K562 (cell line): Measurements from ENCODE around the gene CCDC192. TPM values are rescaled to one million over a fixed set of nuclear protein-coding genes. Genes with fewer than 3 reads are reported as not detected.

Experiments
- ATAC-seq: fragments of 200-7000 bp; cut with Tn5 transposase; 3 replicates; pipeline ENCODE4 v1.9.1; 2020; ENCODE audit warnings: moderate library complexity
- BruUV-seq: library from RNA; stranded (reverse); fragments of 400-500 nt; replicated peaks from 2 replicates; lab custom pipeline; 2021; lab: Mats Ljungman, UMichigan
- CTCF ChIA-PET: fragments of 300-600 bp; formaldehyde crosslinking; extraction: SDS; loops from one replicate; lab custom pipeline; 2021; ENCODE audit warnings: low intra/inter-chr PET ratio; lab: Yijun Ruan, JAX
- POLR2A ChIA-PET: fragments of 300-600, 350-650 bp; sonication (Branson Sonifier 250); formaldehyde crosslinking; extraction: SDS; loops from one replicate; lab custom pipeline; 2021; ENCODE audit warnings: antibody characterized with exemption, inconsistent platforms; lab: Yijun Ruan, JAX
- DNase-seq, 4 experiments: peaks; one replicate each; pipeline versions ENCODE4 v3.0.0 to v3.0.0-alpha.2; 2011 to 2018; ENCODE audit warnings: low spot score in 3 of 4, mixed read lengths in 3 of 4; ENCODE audit errors: extremely low read depth in 1 of 4
- FAIRE-seq: peaks from 2 replicates; lab custom pipeline; 2011; peaks lifted over from hg19 to GRCh38; lab: Jason Lieb, UNC
- H2AFZ ChIP-seq: 2 replicates; pipeline ENCODE4 v1.6.0; 2011; ENCODE audit warnings: low read depth, low read length, control low read depth, inconsistent platforms
- H3K27ac ChIP-seq: fragments of 200-600 bp; 3 replicates; pipeline ENCODE4 v1.8.0; 2011; ENCODE audit warnings: low read depth, mild to moderate bottlenecking, control low read depth, inconsistent platforms, low read length, moderate library complexity, mixed read lengths; ENCODE audit errors: extremely low read depth
- H3K27me3 ChIP-seq, 2 experiments: fragments of 300-600 bp in 1 of 2; 2 replicates in 1 of 2; 3 replicates in 1 of 2; pipeline versions ENCODE4 v1.6.0 to v1.8.0; 2011; ENCODE audit warnings: inconsistent platforms in 2 of 2, low read length in 2 of 2, mild to moderate bottlenecking in 1 of 2, mixed read lengths in 1 of 2, moderate library complexity in 1 of 2; ENCODE audit not compliant: control insufficient read depth in 2 of 2, insufficient read depth in 2 of 2
- H3K36me3 ChIP-seq: fragments of 300-600 bp; 3 replicates; pipeline ENCODE4 v1.8.0; 2011; ENCODE audit warnings: mild to moderate bottlenecking, low read length, inconsistent platforms; ENCODE audit not compliant: control insufficient read depth, insufficient read depth
- H3K4me1 ChIP-seq, 2 experiments: fragments of 200-600 bp in 1 of 2; replicated peaks in 1 of 2; 2 replicates in 1 of 2; 3 replicates in 1 of 2; pipeline versions ENCODE4 v1.5.1 to v1.8.0; 2011; ENCODE audit warnings: inconsistent platforms in 2 of 2, low read length in 2 of 2, mild to moderate bottlenecking in 1 of 2, mixed read lengths in 1 of 2, moderate library complexity in 1 of 2; ENCODE audit not compliant: control insufficient read depth in 2 of 2, insufficient read depth in 2 of 2
- H3K4me2 ChIP-seq: 2 replicates; pipeline ENCODE4 v1.6.1; 2011; ENCODE audit warnings: low read length, control low read depth, inconsistent platforms, mixed read lengths; ENCODE audit not compliant: insufficient read depth
- H3K4me3 ChIP-seq: fragments of 200-600 bp; sonication (generic), shearing (Covaris generic); 2 replicates; pipeline ENCODE4 v1.5.1; 2016; ENCODE audit warnings: control low read depth, inconsistent platforms
- H3K79me2 ChIP-seq: fragments of 200-600 bp; 3 replicates; pipeline ENCODE4 v1.8.0; 2011; ENCODE audit warnings: low read length, inconsistent platforms; ENCODE audit not compliant: control insufficient read depth, insufficient read depth
- H3K9ac ChIP-seq, 2 experiments: 2 replicates each; pipeline versions ENCODE4 v1.6.0 to v1.6.1; 2011; ENCODE audit warnings: low read depth in 2 of 2, low read length in 2 of 2, control low read depth in 1 of 2, inconsistent platforms in 1 of 2, mild to moderate bottlenecking in 1 of 2, mixed read lengths in 1 of 2; ENCODE audit not compliant: insufficient read depth in 1 of 2
- H3K9me1 ChIP-seq: one replicate; pipeline ENCODE4 v1.6.0; 2011; ENCODE audit warnings: inconsistent platforms, mild to moderate bottlenecking, low read length, moderate library complexity; ENCODE audit not compliant: control insufficient read depth, insufficient read depth
- H3K9me3 ChIP-seq: replicated peaks from 2 replicates; pipeline ENCODE4 v1.5.1; 2011; ENCODE audit warnings: low read depth, low read length, inconsistent platforms; ENCODE audit not compliant: control insufficient read depth, insufficient read depth
- H4K20me1 ChIP-seq: replicated peaks from 2 replicates; pipeline ENCODE4 v1.6.1; 2011; ENCODE audit warnings: low read length, inconsistent platforms, mixed read lengths; ENCODE audit not compliant: control insufficient read depth, insufficient read depth
- ARHGAP35 ChIP-seq: fragments of 450-650 bp; IDR thresholded peaks from 2 replicates; pipeline ENCODE4 v1.6.1; 2018; ENCODE audit not compliant: partially characterized antibody
- BHLHE40 ChIP-seq: IDR thresholded peaks from 2 replicates; pipeline ENCODE4 v1.6.1; 2011; ENCODE audit warnings: low read length, improper control_type of control experiment
- CCNT2 ChIP-seq: IDR thresholded peaks from 2 replicates; pipeline ENCODE4 v1.6.1; 2011; ENCODE audit warnings: borderline replicate concordance, low read depth, mild to moderate bottlenecking, moderate library complexity, mixed read lengths, low read length; ENCODE audit not compliant: insufficient read length; ENCODE audit errors: extremely low read depth
- PPARD ChIP-seq: fragments of 250-450 bp; sonication (Bioruptor Pico); IDR thresholded peaks from 2 replicates; pipeline ENCODE4 v1.8.0; 2022; ENCODE audit warnings: inconsistent platforms, mild to moderate bottlenecking, moderate library complexity
- WGBS: fragments of 100-300 bp; shearing (Covaris generic); methylation state at CpG from one replicate; pipeline ENCODE4 v1.1.6; 2016; ENCODE audit warnings: low coverage, mixed read lengths; ENCODE audit not compliant: insufficient coverage; ENCODE audit errors: missing lambda C conversion rate; 5-methylcytosine and 5-hydroxymethylcytosine counted together
- in situ Hi-C: fragments of 300-500 bp; cut with MboI; formaldehyde crosslinking; loops from 4 replicates; pipeline ENCODE4 v1.15.0; 2018; ENCODE audit warnings: inconsistent platforms, mixed read lengths
- intact Hi-C: fragments of 100-400 bp; cut with micrococcal nuclease; formaldehyde crosslinking; loops from 2 replicates; pipeline ENCODE4 v1.14.2; 2022
- polyA plus RNA-seq, 8 experiments: library from polyadenylated mRNA; depleted of rRNA in 4 of 8; stranded (reverse) in 5 of 8; unstranded in 3 of 8; fragments of >200 nt; fragmentation: Nextera tagmentation in 2 of 8; fragmentation: Illumina TruSeq in 1 of 8; extraction: Ambion mirVana in 2 of 8; extraction: Trizol in 1 of 8; gene quantifications; 2 replicates each; pipeline versions ENCODE4 v1.2.1 to v1.2.3, GENCODE V29; 2011 to 2014; ENCODE audit warnings: inconsistent platforms in 1 of 8, missing spikeins in 1 of 8
- total RNA-seq, 7 experiments: library from RNA; depleted of rRNA in 6 of 7; stranded (reverse); fragments of >200 nt in 6 of 7; fragmentation: Illumina TruSeq in 2 of 7; extraction: Trizol in 2 of 7; gene quantifications; 2 replicates each; pipeline versions ENCODE4 v1.2.1 to v1.2.3, GENCODE V29; 2011 to 2021; ENCODE audit warnings: low replicate concordance in 1 of 7
- TF ChIP-seq, protein P1 (sequence below), 3 experiments: IDR thresholded peaks in 2 of 3; conservative IDR thresholded peaks in 1 of 3; 2 replicates each; pipeline ENCODE4 v1.5.1; 2011 to 2012; ENCODE audit warnings: low read length in 3 of 3, mild to moderate bottlenecking in 3 of 3, control low read depth in 2 of 3, improper control_type of control experiment in 1 of 3, inconsistent platforms in 1 of 3, low read depth in 1 of 3, mixed read lengths in 1 of 3, moderate library complexity in 1 of 3; ENCODE audit not compliant: insufficient read depth in 2 of 3

Gene CCDC192
- total and polyA plus RNA-seq, 9 of the 15 experiments (the other 6 are each of a cell fraction or from before 2014, with no cell fraction given), result 0.21 to 0.66 (median 0.38) TPM; not detected in 2

DNA sequence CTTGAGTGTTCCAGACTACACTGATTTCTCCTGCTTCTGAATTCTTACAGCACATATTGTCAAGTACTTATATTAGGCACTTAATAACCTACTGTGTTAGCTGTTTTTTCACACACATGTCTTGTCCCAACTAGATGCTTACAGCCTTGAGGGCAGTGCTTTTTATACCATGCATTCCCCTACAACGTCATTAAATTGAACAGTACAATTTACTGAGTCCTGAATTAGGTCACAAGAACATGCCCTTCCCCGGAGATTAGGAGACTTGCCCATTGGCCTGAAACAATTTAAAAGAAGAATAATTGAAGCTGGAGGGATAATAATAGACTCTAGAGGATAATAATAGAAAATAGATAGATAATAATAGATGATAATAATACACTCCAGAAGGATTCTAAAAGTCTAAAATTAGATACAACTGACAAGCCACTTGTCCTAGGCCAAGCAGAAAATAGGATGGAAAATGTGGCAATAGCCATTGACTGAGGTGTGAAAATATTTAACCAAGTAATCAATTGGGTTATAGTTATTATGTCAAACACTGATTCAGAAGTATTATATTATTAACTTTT lies 267.7 kb downstream of the CCDC192 start (continued):
- TF ChIP-seq CCNT2, result no peak

DNA sequence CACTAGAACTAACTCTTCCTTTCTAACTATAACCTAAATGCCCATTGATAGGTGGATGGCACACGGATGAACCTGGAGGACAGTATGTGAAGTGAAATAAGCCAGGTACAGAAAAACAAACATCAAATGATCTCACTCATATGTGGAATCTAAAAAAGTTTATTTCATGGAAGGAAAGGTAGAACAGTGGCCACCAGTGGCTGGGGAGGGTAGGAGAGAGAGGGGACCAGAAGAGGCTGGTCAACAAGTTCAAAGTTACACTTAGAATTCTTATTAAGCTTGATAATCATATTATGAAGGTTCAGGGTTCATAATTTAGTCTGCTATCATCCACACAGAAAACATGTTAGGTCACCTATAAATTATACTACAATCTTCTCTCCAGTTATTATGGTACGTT lies 272.8 kb downstream of the CCDC192 start:
- no peak for TF ChIP-seq PPARD
- TF ChIP-seq BHLHE40, result no peak
- no peak for TF ChIP-seq ARHGAP35
- TF ChIP-seq, protein P1, sequence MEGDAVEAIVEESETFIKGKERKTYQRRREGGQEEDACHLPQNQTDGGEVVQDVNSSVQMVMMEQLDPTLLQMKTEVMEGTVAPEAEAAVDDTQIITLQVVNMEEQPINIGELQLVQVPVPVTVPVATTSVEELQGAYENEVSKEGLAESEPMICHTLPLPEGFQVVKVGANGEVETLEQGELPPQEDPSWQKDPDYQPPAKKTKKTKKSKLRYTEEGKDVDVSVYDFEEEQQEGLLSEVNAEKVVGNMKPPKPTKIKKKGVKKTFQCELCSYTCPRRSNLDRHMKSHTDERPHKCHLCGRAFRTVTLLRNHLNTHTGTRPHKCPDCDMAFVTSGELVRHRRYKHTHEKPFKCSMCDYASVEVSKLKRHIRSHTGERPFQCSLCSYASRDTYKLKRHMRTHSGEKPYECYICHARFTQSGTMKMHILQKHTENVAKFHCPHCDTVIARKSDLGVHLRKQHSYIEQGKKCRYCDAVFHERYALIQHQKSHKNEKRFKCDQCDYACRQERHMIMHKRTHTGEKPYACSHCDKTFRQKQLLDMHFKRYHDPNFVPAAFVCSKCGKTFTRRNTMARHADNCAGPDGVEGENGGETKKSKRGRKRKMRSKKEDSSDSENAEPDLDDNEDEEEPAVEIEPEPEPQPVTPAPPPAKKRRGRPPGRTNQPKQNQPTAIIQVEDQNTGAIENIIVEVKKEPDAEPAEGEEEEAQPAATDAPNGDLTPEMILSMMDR (IDR thresholded peaks at IDR 0.05 in 2 of 3, conservative IDR thresholded peaks at IDR 0.05 in 1 of 3; ENCODE audit: insufficient read depth in 2 of 3, low read depth in 1 of 3, low read length in 3 of 3), result peak in 2 of 3 experiments; percentile 8 to 19; a peak in 1 of 6 replicates
- FAIRE-seq (no peak), ATAC-seq (peak; percentile 75), DNase-seq (no peak)
- Histone ChIP-seq H2AFZ (no peak overlapping the region), H3K4me3 (no peak overlapping the region), H4K20me1 (no peaks in the 10 kb centered on the region), H3K4me2 (no peak overlapping the region), H3K4me1 (no peaks in the 10 kb centered on the region), H3K27me3 (no peaks in the 10 kb centered on the region), H3K9ac (no peak overlapping the region), H3K79me2 (no peaks in the 10 kb centered on the region), H3K9me3 (no peaks in the 10 kb centered on the region), H3K27ac (no peak overlapping the region), H3K9me1 (no peaks in the 10 kb centered on the region), H3K36me3 (no peaks in the 10 kb centered on the region)
- WGBS, result 61% methylated on average over 2 of the region's 2 CpGs
- ChIA-PET CTCF (no interaction called here), POLR2A (no interaction called here)
- in situ Hi-C loops, result no loop called here
- intact Hi-C loops, result no loop called here
- no TSS peak for BruUV-seq
